ENCODE measurements around the gene NBPF3.
A peak's percentile ranks its signal among the peaks of the same experiment; 100 is the strongest.

The NBPF3 gene

GRCh38 chr1:21520899-21521716 is 81.2 kb downstream of the NBPF3 start:
- peak overlapping the region; percentile 28; the same call in 1 of the 2 replicates for H3K4me2 ChIP-seq
- no peaks in the 10 kb centered on the region for H3K36me3 ChIP-seq
- no peaks in the 10 kb centered on the region for H3K9me3 ChIP-seq
- H3K9ac ChIP-seq, result no peak overlapping the region
- H3K4me1 ChIP-seq, result peaks cover 68% of the 10 kb centered on the region
- no peak overlapping the region for H3K4me3 ChIP-seq
- no peaks in the 10 kb centered on the region for H4K20me1 ChIP-seq
- H3K27me3 ChIP-seq, result no peaks in the 10 kb centered on the region
- TF ChIP-seq Cebpa-rat (IDR thresholded peaks at IDR 0.05), result no peak
- H3K27ac ChIP-seq, result no peak overlapping the region

- no peak for TF ChIP-seq Cebpa-rat (IDR thresholded peaks at IDR 0.05)
- no peaks in the 10 kb centered on the region for H3K9me3 ChIP-seq
- no peak overlapping the region for H3K4me2 ChIP-seq
Measured at GRCh38 chr1:21521717-21522060, 81.8 kb downstream of the NBPF3 start.

GRCh38 chr1:21522525-21523038 is 82.6 kb downstream of the NBPF3 start:
- Histone ChIP-seq H3K4me2 (peak overlapping the region; percentile 91; the same call in 1 of the 2 replicates), H3K27ac (no peak overlapping the region), H3K4me3 (no peak overlapping the region), H3K27me3 (no peaks in the 10 kb centered on the region), H3K4me1 (peaks cover 69% of the 10 kb centered on the region), H3K9ac (no peak overlapping the region), H3K9me3 (no peaks in the 10 kb centered on the region), H4K20me1 (no peaks in the 10 kb centered on the region), H3K36me3 (no peaks in the 10 kb centered on the region)
- TF ChIP-seq Cebpa-rat (IDR thresholded peaks at IDR 0.05), result no peak

More at GRCh38 chr1:21521717-21522060, 81.8 kb downstream of the NBPF3 start:
- H3K4me1 ChIP-seq, result peaks cover 68% of the 10 kb centered on the region
- H3K9ac ChIP-seq, result no peak overlapping the region
- H3K27me3 ChIP-seq, result no peaks in the 10 kb centered on the region
- no peaks in the 10 kb centered on the region for H4K20me1 ChIP-seq
- no peaks in the 10 kb centered on the region for H3K36me3 ChIP-seq
- H3K4me3 ChIP-seq, result no peak overlapping the region
- no peak overlapping the region for H3K27ac ChIP-seq

GRCh38 chr1:21523297-21523813 is 83.4 kb downstream of the NBPF3 start:
- Histone ChIP-seq H3K27ac (no peak overlapping the region), H3K27me3 (no peaks in the 10 kb centered on the region), H3K9me3 (no peaks in the 10 kb centered on the region), H4K20me1 (no peaks in the 10 kb centered on the region), H3K4me1 (peaks cover 63% of the 10 kb centered on the region), H3K4me2 (peak overlapping the region; percentile 91), H3K9ac (no peak overlapping the region), H3K4me3 (no peak overlapping the region), H3K36me3 (no peaks in the 10 kb centered on the region)
- TF ChIP-seq Cebpa-rat (IDR thresholded peaks at IDR 0.05), result no peak

DNA sequence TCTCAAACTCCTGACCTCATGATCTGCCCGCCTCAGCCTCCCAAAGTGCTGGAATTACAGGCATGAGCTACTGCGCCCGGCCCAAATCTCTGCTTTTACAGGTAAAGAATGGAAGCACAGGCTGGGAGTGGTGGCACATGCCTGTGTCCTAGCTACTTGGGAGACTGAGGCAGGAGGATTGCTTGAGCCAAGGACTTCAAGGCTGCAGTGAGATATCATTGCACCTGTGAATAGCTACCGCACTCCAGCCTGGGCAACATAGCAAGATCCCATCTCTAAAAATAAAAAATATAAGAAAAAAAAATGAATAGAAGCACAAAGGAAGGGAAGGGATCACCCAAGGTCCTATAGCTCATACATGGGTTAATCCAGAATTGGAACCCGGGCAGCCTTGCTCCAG is 84.3 kb downstream of the NBPF3 start:
- Histone ChIP-seq H3K4me1 (peaks cover 54% of the 10 kb centered on the region), H3K36me3 (no peaks in the 10 kb centered on the region), H3K27ac (peak overlapping the region; percentile 79), H4K20me1 (no peaks in the 10 kb centered on the region), H3K4me2 (peak overlapping the region; percentile 91), H3K27me3 (no peaks in the 10 kb centered on the region), H3K9ac (peak overlapping the region; percentile 57; the same call in 1 of the 2 replicates), H3K9me3 (no peaks in the 10 kb centered on the region), H3K4me3 (no peak overlapping the region)
- TF ChIP-seq Cebpa-rat (IDR thresholded peaks at IDR 0.05), result no peak

DNA sequence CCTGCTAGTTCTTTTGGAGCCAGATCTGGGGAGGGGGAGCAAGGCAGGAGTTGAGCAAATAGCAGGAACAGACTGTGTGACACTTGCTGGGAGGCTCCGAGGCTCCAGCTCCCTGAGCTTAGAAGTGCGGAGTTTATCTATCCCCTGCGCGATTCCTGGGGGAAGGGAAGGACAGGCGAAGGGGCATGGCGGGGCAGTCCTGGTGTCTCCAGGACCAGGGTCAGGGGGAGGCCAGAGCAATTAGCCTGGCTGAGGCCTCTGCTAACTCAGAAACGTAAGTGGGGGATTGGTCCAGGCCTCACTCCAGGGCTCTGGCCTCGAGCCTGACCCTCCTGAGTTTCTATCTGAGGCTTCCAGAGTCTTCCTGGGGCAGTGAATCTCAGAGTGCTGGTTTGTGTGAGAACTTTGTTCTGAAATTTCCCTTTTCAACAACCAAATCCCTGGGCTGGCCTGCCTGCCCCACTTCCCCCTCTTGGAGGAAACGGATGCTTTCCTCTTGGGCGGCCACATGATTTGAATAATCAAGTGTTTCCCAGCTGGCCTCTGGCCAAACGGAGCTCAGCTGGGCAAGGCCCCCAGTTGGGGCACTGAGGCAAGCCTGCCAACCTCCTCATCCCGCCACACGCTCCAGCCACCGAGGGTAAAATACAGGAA is 84.9 kb downstream of the NBPF3 start:
- peaks cover 52% of the 10 kb centered on the region for H3K4me1 ChIP-seq
- peak overlapping the region; percentile 91 for H3K4me2 ChIP-seq
- peak overlapping the region; percentile 57; the same call in 1 of the 2 replicates for H3K9ac ChIP-seq
- H3K27ac ChIP-seq, result peak overlapping the region; percentile 79
- no peaks in the 10 kb centered on the region for H3K9me3 ChIP-seq
- 0 out of 2 replicates have a peak overlapping the region, but pooled peaks have one; percentile 13 for H3K4me3 ChIP-seq
- TF ChIP-seq Cebpa-rat (IDR thresholded peaks at IDR 0.05), result no peak
- no peaks in the 10 kb centered on the region for H3K27me3 ChIP-seq
- H4K20me1 ChIP-seq, result no peaks in the 10 kb centered on the region
- H3K36me3 ChIP-seq, result no peaks in the 10 kb centered on the region

DNA sequence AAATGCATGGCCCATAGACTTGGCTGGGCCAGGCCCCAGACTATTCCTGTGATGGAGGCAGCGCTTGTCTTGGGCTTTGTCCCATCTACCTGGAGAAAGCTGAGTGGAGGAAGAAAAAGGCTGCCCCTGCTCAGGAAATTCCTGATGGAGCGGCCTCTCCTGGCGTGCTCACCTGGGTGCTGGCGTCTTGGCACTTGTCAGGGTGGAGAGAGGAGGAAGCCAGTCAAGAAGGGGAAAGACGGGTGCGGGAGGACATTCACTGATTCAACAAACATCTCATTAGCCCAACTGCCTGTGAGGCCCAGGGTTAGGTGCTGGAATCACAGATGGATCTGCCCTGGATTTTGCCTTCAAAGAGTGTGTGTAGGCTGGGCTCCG is 85.4 kb downstream of the NBPF3 start:
- H3K27ac ChIP-seq, result peak overlapping the region; percentile 79
- H3K4me3 ChIP-seq, result no peak overlapping the region
- peaks cover 52% of the 10 kb centered on the region for H3K4me1 ChIP-seq
- no peaks in the 10 kb centered on the region for H3K9me3 ChIP-seq
- no peaks in the 10 kb centered on the region for H3K27me3 ChIP-seq
- no peak overlapping the region for H3K9ac ChIP-seq
- TF ChIP-seq Cebpa-rat (IDR thresholded peaks at IDR 0.05), result no peak
- no peaks in the 10 kb centered on the region for H4K20me1 ChIP-seq
- no peaks in the 10 kb centered on the region for H3K36me3 ChIP-seq
- peak overlapping the region; percentile 91 for H3K4me2 ChIP-seq

GRCh38 chr1:21526441-21526840 is 86.5 kb downstream of the NBPF3 start:
- H4K20me1 ChIP-seq, result no peaks in the 10 kb centered on the region
- no peaks in the 10 kb centered on the region for H3K9me3 ChIP-seq
- H3K4me1 ChIP-seq, result peaks cover 43% of the 10 kb centered on the region
- no peak overlapping the region for H3K27ac ChIP-seq
- H3K27me3 ChIP-seq, result no peaks in the 10 kb centered on the region
- H3K4me3 ChIP-seq, result no peak overlapping the region
- no peak overlapping the region for H3K4me2 ChIP-seq
- no peak for TF ChIP-seq Cebpa-rat (IDR thresholded peaks at IDR 0.05)
- no peak overlapping the region for H3K9ac ChIP-seq
- no peaks in the 10 kb centered on the region for H3K36me3 ChIP-seq

DNA sequence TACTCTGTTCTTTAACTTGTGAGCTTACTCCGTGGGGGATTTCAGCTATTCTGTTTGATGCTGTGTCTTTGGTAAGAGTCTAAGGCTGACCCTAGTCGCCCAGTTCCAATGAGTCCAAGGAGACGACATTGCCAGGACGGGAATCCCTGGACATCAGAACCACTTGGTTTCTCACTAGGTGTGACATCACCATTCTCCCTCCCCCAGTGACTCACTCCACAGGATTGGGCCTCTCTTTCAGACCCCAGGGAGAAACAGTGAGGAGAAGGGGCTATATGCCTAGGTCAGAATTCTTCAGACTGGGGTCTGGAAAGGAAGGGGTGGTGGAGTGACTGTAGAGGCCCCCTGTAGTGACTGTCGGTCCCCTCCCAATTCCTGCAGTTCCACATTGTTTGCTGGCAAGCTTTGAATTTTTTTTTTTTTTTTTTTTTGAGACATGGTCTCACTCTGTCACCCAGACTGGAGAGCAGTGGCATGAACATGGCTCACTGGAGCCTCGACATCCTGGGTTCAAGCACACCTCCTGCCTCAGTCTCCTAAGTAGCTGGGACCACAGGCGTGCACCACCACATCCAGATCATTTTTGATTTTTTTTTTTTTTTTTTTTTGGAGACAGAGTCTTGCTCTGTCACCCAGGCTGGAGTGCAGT is 90.6 kb downstream of the NBPF3 start:
- Histone ChIP-seq H3K27me3 (no peaks in the 10 kb centered on the region), H3K9me3 (no peaks in the 10 kb centered on the region), H3K36me3 (no peaks in the 10 kb centered on the region), H3K4me2 (no peak overlapping the region), H4K20me1 (no peaks in the 10 kb centered on the region), H3K4me1 (peaks cover 19% of the 10 kb centered on the region), H3K27ac (no peak overlapping the region), H3K9ac (no peak overlapping the region), H3K4me3 (no peak overlapping the region)
- no peak for TF ChIP-seq Cebpa-rat (IDR thresholded peaks at IDR 0.05)

All from BLaER1 (cell line).